ENCODE results near the gene SNTN.

The SNTN gene

GRCh38 chr3:63693351-63693750 is 40.9 kb downstream of the SNTN start:
- peaks cover 5% of the 10 kb centered on the region; the same call in 1 of the 2 replicates for H3K9me3 ChIP-seq (ENCODE audit: control insufficient read depth, insufficient read depth, low read length)
- H3K36me3 ChIP-seq (ENCODE audit: insufficient read depth, low read length): no peaks in the 10 kb centered on the region
- H3K9ac ChIP-seq (ENCODE audit: low read depth, low read length): no peak overlapping the region
- no peaks in the 10 kb centered on the region for H3K4me1 ChIP-seq (ENCODE audit: insufficient read depth, low read length)

- Histone ChIP-seq H3K4me1 (ENCODE audit: insufficient read depth, low read length) (no peaks in the 10 kb centered on the region), H3K9me3 (ENCODE audit: control insufficient read depth, insufficient read depth, low read length) (no peaks in the 10 kb centered on the region), H3K36me3 (ENCODE audit: insufficient read depth, low read length) (no peaks in the 10 kb centered on the region), H3K9ac (ENCODE audit: low read depth, low read length) (no peak overlapping the region)
Observed at GRCh38 chr3:63705092-63705645, 52.7 kb downstream of the SNTN start.

GRCh38 chr3:63706321-63707085 is 54.0 kb downstream of the SNTN start:
- no peaks in the 10 kb centered on the region for H3K36me3 ChIP-seq (ENCODE audit: insufficient read depth, low read length)

GRCh38 chr3:63707731-63708130 is 55.3 kb downstream of the SNTN start:
- Histone ChIP-seq H3K36me3 (ENCODE audit: insufficient read depth, low read length) (no peaks in the 10 kb centered on the region), H3K9me3 (ENCODE audit: control insufficient read depth, insufficient read depth, low read length) (no peaks in the 10 kb centered on the region), H3K9ac (ENCODE audit: low read depth, low read length) (no peak overlapping the region), H3K4me1 (ENCODE audit: insufficient read depth, low read length) (no peaks in the 10 kb centered on the region)

More at GRCh38 chr3:63706321-63707085, 54.0 kb downstream of the SNTN start:
- H3K9ac ChIP-seq (ENCODE audit: low read depth, low read length): no peak overlapping the region
- no peaks in the 10 kb centered on the region for H3K9me3 ChIP-seq (ENCODE audit: control insufficient read depth, insufficient read depth, low read length)
- H3K4me1 ChIP-seq (ENCODE audit: insufficient read depth, low read length): no peaks in the 10 kb centered on the region

DNA sequence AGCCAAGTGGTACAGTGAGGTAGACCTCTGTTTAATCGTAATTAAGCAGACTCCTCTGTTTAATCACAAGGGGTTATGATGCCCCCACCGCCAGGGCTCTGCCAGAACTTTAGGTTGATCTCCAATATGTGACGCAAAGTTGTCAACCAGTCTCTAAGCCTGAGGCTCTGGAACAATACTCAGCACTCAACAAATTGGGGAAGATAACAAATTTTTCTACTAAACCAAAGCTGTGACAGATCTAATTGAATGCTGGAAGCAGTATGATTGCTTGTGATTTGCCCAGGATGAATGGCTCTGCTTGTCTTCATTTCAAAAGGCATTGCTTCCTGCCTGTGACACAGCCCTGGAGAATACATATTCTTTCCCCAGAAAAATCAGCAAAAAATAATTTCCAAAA is 57.1 kb downstream of the SNTN start:
- Histone ChIP-seq H3K9ac (ENCODE audit: low read depth, low read length) (no peak overlapping the region), H3K9me3 (ENCODE audit: control insufficient read depth, insufficient read depth, low read length) (no peaks in the 10 kb centered on the region), H3K36me3 (ENCODE audit: insufficient read depth, low read length) (no peaks in the 10 kb centered on the region), H3K4me1 (ENCODE audit: insufficient read depth, low read length) (no peaks in the 10 kb centered on the region)
